GM23338 (cell line): ENCODE measurements around the gene ITPRID2.

ENCODE experiments used
- CTCF ChIP-seq, 2 experiments: fragments of 200-600 bp in 1 of 2; sonication (generic) in 1 of 2; conservative IDR thresholded peaks; 2 replicates each; pipeline versions ENCODE4 v1.5.1 to v1.6.1; 2016 to 2017; ENCODE audit warnings: antibody characterized with exemption in 2 of 2, low read depth in 2 of 2, mild to moderate bottlenecking in 2 of 2, moderate library complexity in 1 of 2
- EZH2 ChIP-seq: fragments of 200-600 bp; sonication (generic); IDR thresholded peaks from one replicate; pipeline ENCODE4 v1.8.0; 2017; ENCODE audit warnings: antibody characterized with exemption, mild to moderate bottlenecking, low read depth; ENCODE audit not compliant: unreplicated experiment
- POLR2AphosphoS5 ChIP-seq: IDR thresholded peaks from 2 replicates; pipeline ENCODE4 v1.6.1; 2016; ENCODE audit warnings: antibody characterized with exemption, low read depth
- ZNF114 ChIP-seq: fragments of 250-450 bp; sonication (Bioruptor Pico); IDR thresholded peaks from 2 replicates; pipeline ENCODE4 v1.5.0; 2020; ENCODE audit warnings: mild to moderate bottlenecking, moderate library complexity
- TF ChIP-seq, protein P1 (sequence below): IDR thresholded peaks from one replicate; pipeline ENCODE4 v1.6.1; 2018; ENCODE audit warnings: antibody characterized with exemption; ENCODE audit not compliant: unreplicated experiment

- TF ChIP-seq, protein P1, sequence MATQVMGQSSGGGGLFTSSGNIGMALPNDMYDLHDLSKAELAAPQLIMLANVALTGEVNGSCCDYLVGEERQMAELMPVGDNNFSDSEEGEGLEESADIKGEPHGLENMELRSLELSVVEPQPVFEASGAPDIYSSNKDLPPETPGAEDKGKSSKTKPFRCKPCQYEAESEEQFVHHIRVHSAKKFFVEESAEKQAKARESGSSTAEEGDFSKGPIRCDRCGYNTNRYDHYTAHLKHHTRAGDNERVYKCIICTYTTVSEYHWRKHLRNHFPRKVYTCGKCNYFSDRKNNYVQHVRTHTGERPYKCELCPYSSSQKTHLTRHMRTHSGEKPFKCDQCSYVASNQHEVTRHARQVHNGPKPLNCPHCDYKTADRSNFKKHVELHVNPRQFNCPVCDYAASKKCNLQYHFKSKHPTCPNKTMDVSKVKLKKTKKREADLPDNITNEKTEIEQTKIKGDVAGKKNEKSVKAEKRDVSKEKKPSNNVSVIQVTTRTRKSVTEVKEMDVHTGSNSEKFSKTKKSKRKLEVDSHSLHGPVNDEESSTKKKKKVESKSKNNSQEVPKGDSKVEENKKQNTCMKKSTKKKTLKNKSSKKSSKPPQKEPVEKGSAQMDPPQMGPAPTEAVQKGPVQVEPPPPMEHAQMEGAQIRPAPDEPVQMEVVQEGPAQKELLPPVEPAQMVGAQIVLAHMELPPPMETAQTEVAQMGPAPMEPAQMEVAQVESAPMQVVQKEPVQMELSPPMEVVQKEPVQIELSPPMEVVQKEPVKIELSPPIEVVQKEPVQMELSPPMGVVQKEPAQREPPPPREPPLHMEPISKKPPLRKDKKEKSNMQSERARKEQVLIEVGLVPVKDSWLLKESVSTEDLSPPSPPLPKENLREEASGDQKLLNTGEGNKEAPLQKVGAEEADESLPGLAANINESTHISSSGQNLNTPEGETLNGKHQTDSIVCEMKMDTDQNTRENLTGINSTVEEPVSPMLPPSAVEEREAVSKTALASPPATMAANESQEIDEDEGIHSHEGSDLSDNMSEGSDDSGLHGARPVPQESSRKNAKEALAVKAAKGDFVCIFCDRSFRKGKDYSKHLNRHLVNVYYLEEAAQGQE, result no peak
- TF ChIP-seq CTCF (conservative IDR thresholded peaks at IDR 0.05; ENCODE audit: low read depth in 2 of 2) (peak; percentile 44 to 67), ZNF114 (CRISPR knock-in tag) (no peak), EZH2 (no peak), POLR2AphosphoS5 (no peak)
These were observed 78.7 kb downstream of the ITPRID2 start for GRCh38 chr2:181970160-181970794.
